HEK293T (cell line): Measurements from ENCODE around the gene CDKN3.

Experiments used
- FOXA1 ChIP-seq: fragments of 450-650 bp; IDR thresholded peaks from 2 replicates; pipeline ENCODE4 v1.6.1; 2016; ENCODE audit warnings: mild to moderate bottlenecking
- FOXK2 ChIP-seq: fragments of 450-650 bp; IDR thresholded peaks from 2 replicates; pipeline ENCODE4 v1.6.1; 2016; ENCODE audit warnings: mild to moderate bottlenecking
- FOXM1 ChIP-seq: fragments of 450-650 bp; IDR thresholded peaks from 2 replicates; pipeline ENCODE4 v1.6.1; 2017; ENCODE audit warnings: mild to moderate bottlenecking, borderline replicate concordance
- HDGF ChIP-seq: fragments of 450-650 bp; IDR thresholded peaks from 2 replicates; pipeline ENCODE4 v1.6.1; 2017; ENCODE audit warnings: antibody characterized with exemption, borderline replicate concordance
- L3MBTL2 ChIP-seq: fragments of 450-650 bp; conservative IDR thresholded peaks from 2 replicates; pipeline ENCODE4 v1.6.1; 2016; ENCODE audit warnings: mild to moderate bottlenecking
- NFRKB ChIP-seq: fragments of 450-650 bp; IDR thresholded peaks from 2 replicates; pipeline ENCODE4 v1.6.1; 2016; ENCODE audit warnings: mild to moderate bottlenecking, moderate library complexity
- SP1 ChIP-seq: fragments of 450-650 bp; IDR thresholded peaks from 2 replicates; pipeline ENCODE4 v1.6.1; 2017
- TARDBP ChIP-seq: fragments of 450-650 bp; IDR thresholded peaks from 2 replicates; pipeline ENCODE4 v1.6.1; 2016

DNA sequence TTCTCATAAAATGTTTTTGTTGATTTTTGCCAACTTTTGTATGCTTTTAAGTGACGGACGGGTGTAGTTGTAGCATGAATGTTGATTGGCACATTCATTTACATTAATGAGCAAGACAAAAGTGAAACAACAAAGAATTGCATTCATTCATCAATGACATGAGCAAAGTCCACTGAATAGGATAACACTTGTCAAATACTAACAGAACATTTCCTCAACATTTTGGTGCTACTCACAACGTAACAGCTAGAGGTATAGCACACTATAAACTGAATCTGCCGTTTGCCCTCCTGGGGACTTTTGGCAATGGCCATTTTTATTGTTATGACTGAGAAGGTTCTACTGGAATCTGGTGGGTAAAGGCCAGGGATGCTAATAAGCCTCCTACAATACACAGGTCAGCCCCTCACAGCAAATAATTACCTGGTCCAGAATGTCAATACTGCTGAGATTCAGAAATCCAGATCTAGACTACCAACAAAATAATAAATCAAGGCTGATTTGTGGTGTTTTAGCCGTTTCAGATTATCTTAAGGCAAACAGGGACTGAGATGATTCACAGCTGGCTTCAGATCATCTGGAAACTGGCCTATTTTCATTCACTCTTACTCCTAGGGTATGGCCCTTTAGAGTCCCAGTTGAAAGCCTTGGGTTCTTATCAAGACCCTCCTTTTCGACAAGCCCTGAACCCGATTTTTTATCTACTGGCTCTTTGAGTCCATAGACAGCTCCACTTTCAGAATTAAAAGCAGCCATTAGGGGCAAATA is 22.5 kb upstream of the CDKN3 start:
- TF ChIP-seq FOXM1, result no peak
- TF ChIP-seq NFRKB, result no peak
- TF ChIP-seq L3MBTL2, result no peak
- no peak for TF ChIP-seq HDGF
- no peak for TF ChIP-seq TARDBP
- no peak for TF ChIP-seq FOXK2
- TF ChIP-seq FOXA1, result no peak
- no peak for TF ChIP-seq SP1
